Esophagus muscularis mucosa (tissue), 4 donors: ENCODE measurements around the gene R3HDM4. TPM values are rescaled to one million over a fixed set of nuclear protein-coding genes. Genes with fewer than 3 reads are reported as not detected.

ENCODE experiments used
- DNase-seq: peaks from one replicate; pipeline ENCODE4 v3.0.0-alpha.2; 2017; ENCODE audit errors: extremely low spot score
- H3K27ac ChIP-seq, 4 donors: fragments of 200-600 bp; sonication (generic); replicated peaks in 1 of 4; 1 replicate in 3 of 4; 2 replicates in 1 of 4; pipeline ENCODE4 v1.5.1; 2016 to 2019; ENCODE audit warnings: mild to moderate bottlenecking in 1 of 4
- H3K27me3 ChIP-seq, 4 donors: fragments of 200-600 bp; sonication (generic); one replicate each; pipeline versions ENCODE4 v1.5.1 to v1.6.0; 2016 to 2019
- H3K36me3 ChIP-seq, 4 donors: fragments of 200-600 bp; sonication (generic); one replicate each; pipeline ENCODE4 v1.5.1; 2016 to 2019
- H3K4me1 ChIP-seq, 4 donors: fragments of 200-600 bp; sonication (generic); one replicate each; pipeline ENCODE4 v1.5.1; 2016 to 2019
- H3K4me3 ChIP-seq, 4 donors: fragments of 200-600 bp; sonication (generic); 1 replicate in 2 of 4; 2 replicates in 2 of 4; pipeline ENCODE4 v1.5.1; 2016 to 2019; ENCODE audit warnings: mild to moderate bottlenecking in 4 of 4, moderate library complexity in 1 of 4
- H3K9me3 ChIP-seq, 4 donors: fragments of 200-600 bp; sonication (generic); 1 replicate in 3 of 4; 2 replicates in 1 of 4; pipeline ENCODE4 v1.5.1; 2016 to 2019
- CTCF ChIP-seq, 3 experiments: fragments of 200-600 bp in 2 of 3; fragments of 450-650 bp in 1 of 3; sonication (generic) in 2 of 3; IDR thresholded peaks; one replicate each; pipeline ENCODE4 v1.5.1; 2017 to 2019; ENCODE audit warnings: antibody characterized with exemption in 3 of 3, mild to moderate bottlenecking in 2 of 3, moderate library complexity in 1 of 3
- EP300 ChIP-seq: sonication (generic); formaldehyde crosslinking; IDR thresholded peaks from one replicate; pipeline ENCODE4 v1.6.1; 2017; ENCODE audit warnings: antibody characterized with exemption
- POLR2A ChIP-seq: fragments of 450-650 bp; IDR thresholded peaks from one replicate; pipeline ENCODE4 v1.6.1; 2017; ENCODE audit warnings: antibody characterized with exemption, moderate library complexity, mild to moderate bottlenecking, low read depth
- POLR2AphosphoS5 ChIP-seq, 2 donors: sonication (generic); formaldehyde crosslinking; IDR thresholded peaks; one replicate each; pipeline ENCODE4 v1.6.1; 2017; ENCODE audit warnings: antibody characterized with exemption in 2 of 2
- WGBS: methylation state at CpG from one replicate; pipeline ENCODE4 v1.1.5; 2018; 5-methylcytosine and 5-hydroxymethylcytosine counted together
- intact Hi-C: fragments of 100-400 bp; cut with DNase I; formaldehyde crosslinking; loops from one replicate; pipeline ENCODE4 v1.15.1; 2023
- total RNA-seq, 4 donors: library from RNA; depleted of rRNA; stranded (reverse); fragments of >200 nt; gene quantifications; one replicate each; pipeline versions ENCODE4 v1.1.0 to v1.2.1, GENCODE V29; 2016

R3HDM4 gene
- total RNA-seq, 4 donors from 2014 or later = 32.0 to 52.5 (median 40.0) TPM

GRCh38 chr19:884420-885211, 28.4 kb downstream of the R3HDM4 start:
- Histone ChIP-seq H3K27ac (no peak overlapping the region), H3K36me3 (peaks cover 55 to 100% (median 95%) of the 10 kb centered on the region in 4 donors), H3K4me1 (no peaks in the 10 kb centered on the region), H3K27me3 (no peaks in the 10 kb centered on the region), H3K4me3 (no peak overlapping the region), H3K9me3 (no peaks in the 10 kb centered on the region)
- intact Hi-C loops = no loop called here
- DNase-seq = no peak
- TF ChIP-seq EP300 (no peak), POLR2A (no peak), POLR2AphosphoS5 (IDR thresholded peaks at IDR 0.05) (no peak), CTCF (IDR thresholded peaks at IDR 0.05) (no peak)
- WGBS = 90% methylated on average over 9 of the region's 51 CpGs

GRCh38 chr19:883661-884211, 29.3 kb downstream of the R3HDM4 start:
- H3K9me3 ChIP-seq = no peaks in the 10 kb centered on the region
- H3K27me3 ChIP-seq = no peaks in the 10 kb centered on the region
- intact Hi-C loops = no loop called here
- H3K4me3 ChIP-seq = no peak overlapping the region
- TF ChIP-seq POLR2AphosphoS5 (IDR thresholded peaks at IDR 0.05) (no peak), CTCF (IDR thresholded peaks at IDR 0.05) (no peak), EP300 (no peak), POLR2A (no peak)
- 88% methylated on average over 14 of the region's 22 CpGs for WGBS
- no peak for DNase-seq
- H3K36me3 ChIP-seq = peaks cover 52 to 100% (median 94%) of the 10 kb centered on the region in 4 donors
- H3K4me1 ChIP-seq = no peaks in the 10 kb centered on the region
- no peak overlapping the region for H3K27ac ChIP-seq

- no peaks in the 10 kb centered on the region for H3K9me3 ChIP-seq
- intact Hi-C loops = no loop called here
- no peak overlapping the region for H3K4me3 ChIP-seq
- no peak for DNase-seq
- WGBS = 92% methylated on average over 25 of the region's 30 CpGs
- no peaks in the 10 kb centered on the region for H3K4me1 ChIP-seq
- H3K27me3 ChIP-seq = no peaks in the 10 kb centered on the region
- no peak overlapping the region for H3K27ac ChIP-seq
- H3K36me3 ChIP-seq = peaks cover 48 to 98% (median 89%) of the 10 kb centered on the region in 4 donors
- TF ChIP-seq CTCF (IDR thresholded peaks at IDR 0.05) = no peak
Observed at GRCh38 chr19:882871-883497, 30.0 kb downstream of the R3HDM4 start.

- Histone ChIP-seq H3K27ac (no peak overlapping the region), H3K27me3 (no peaks in the 10 kb centered on the region), H3K36me3 (peaks cover 53 to 98% (median 87%) of the 10 kb centered on the region in 4 donors), H3K4me1 (no peaks in the 10 kb centered on the region), H3K9me3 (no peaks in the 10 kb centered on the region), H3K4me3 (no peak overlapping the region)
- intact Hi-C loops = no loop called here
- TF ChIP-seq CTCF (IDR thresholded peaks at IDR 0.05) = no peak
- no peak for TF ChIP-seq POLR2A
- no peak for TF ChIP-seq EP300
- TF ChIP-seq POLR2AphosphoS5 (IDR thresholded peaks at IDR 0.05) = no peak
- DNase-seq = no peak
- 96% methylated on average over 31 of the region's 34 CpGs for WGBS
Observed at GRCh38 chr19:881385-882071, 31.5 kb downstream of the R3HDM4 start.
